Activated CD4-positive, alpha-beta T cell treated with anti-CD3 and anti-CD28 coated beads, Interleukin-10, Interleukin-2, amounts not matched to agents 100 ng/mL and 50 ng/mL, durations not matched to agents 16 hours and 8 hours (primary cell): Measurements from ENCODE around the gene TMEM217.

ENCODE experiments used
- DNase-seq: peaks from one replicate; pipeline ENCODE4 v3.0.0-alpha.2; 2020

Gene TMEM217

DNA sequence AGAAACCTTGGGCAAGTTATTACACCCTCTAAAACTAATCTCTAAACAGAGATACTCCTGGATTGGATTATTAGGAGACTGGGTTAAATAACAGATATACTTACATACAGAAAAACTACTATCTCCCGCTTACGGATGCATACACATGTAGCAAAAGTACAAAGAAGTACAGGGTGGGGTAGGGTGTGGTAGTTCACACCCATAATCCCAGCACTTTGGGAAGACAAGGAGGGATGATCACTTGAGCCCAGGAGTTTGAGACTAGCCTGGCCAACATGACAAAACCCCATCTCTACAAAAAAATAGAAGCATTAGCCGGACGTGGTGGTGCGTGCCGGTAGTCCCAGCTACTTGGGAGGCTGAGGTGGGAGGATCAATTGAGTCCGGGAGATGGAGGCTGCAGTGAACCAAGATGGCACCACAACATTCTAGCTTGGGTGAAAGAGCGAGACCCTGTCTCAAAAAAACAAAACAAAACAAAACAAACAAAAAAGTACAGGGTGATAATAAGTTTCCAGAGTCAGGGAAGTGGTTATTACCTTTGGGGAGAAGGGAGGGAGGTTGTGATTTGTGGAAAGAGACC is 79.9 kb downstream of the TMEM217 start:
- DNase-seq, result no peak

GRCh38 chr6:37177077-37177934 is 80.6 kb downstream of the TMEM217 start:
- no peak for DNase-seq

DNA sequence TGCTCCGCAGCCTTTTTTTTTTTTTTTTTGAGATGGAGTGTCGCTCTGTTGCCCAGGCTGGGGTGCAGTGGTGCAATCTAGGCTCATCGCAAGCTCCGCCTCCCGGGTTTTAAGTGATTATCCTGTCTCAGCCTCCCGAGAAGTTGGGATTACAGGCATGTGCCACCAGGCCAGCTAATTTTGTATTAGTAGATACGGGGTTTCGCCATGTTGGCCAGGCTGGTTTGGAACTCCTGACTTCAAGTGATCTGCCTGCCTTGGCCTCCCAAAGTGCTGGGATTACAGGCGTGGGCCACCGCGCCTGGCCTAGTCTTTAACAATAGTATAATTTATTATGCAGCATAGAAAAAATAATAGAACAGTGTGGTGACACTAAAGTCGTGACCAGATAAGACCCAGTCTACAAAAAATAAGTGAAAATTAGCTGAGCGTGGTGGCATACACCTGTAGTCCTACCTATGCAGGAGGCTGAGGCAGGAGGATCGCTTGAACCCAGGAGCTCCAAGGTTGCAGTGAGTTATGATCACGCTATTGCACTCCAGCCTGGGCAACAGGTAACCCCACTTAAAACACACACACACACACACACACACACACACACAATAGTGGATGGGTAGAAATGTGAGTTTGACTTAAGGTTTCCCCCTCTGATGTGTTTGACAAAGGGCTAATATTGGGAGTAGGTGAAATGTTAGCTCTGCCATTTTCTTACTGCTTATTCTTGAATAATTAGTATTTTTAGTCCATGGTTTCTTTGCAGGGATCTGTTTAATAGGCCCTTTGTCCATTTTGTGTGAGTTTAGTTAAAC is 81.5 kb downstream of the TMEM217 start:
- no peak for DNase-seq

- peak; percentile 54 for DNase-seq
Measured at GRCh38 chr6:37175332-37176267, 82.3 kb downstream of the TMEM217 start.

DNA sequence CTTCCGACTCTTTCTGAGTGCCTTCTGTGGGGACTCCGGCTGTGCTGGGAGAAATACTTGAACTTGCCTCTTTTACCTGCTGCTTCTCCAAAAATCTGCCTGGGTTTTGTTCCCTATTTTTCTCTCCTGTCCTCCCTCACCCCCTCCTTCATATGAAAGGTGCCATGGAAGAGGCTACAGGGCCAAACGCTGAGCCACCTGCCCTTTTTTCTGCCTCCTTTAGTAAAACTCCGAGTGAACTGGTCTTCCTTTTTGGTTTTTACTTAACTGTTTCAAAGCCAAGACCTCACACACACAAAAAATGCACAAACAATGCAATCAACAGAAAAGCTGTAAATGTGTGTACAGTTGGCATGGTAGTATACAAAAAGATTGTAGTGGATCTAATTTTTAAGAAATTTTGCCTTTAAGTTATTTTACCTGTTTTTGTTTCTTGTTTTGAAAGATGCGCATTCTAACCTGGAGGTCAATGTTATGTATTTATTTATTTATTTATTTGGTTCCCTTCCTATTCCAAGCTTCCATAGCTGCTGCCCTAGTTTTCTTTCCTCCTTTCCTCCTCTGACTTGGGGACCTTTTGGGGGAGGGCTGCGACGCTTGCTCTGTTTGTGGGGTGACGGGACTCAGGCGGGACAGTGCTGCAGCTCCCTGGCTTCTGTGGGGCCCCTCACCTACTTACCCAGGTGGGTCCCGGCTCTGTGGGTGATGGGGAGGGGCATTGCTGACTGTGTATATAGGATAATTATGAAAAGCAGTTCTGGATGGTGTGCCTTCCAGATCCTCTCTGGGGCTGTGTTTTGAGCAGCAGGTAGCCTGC is 83.2 kb downstream of the TMEM217 start:
- DNase-seq, result no peak

DNA sequence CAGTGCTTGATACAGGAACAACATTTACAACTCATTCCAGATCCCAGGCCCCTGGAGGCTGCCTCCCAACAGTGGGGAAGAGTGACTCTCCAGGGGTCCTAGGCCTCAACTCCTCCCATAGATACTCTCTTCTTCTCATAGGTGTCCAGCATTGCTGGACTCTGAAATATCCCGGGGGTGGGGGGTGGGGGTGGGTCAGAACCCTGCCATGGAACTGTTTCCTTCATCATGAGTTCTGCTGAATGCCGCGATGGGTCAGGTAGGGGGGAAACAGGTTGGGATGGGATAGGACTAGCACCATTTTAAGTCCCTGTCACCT is 83.8 kb downstream of the TMEM217 start:
- no peak for DNase-seq

DNA sequence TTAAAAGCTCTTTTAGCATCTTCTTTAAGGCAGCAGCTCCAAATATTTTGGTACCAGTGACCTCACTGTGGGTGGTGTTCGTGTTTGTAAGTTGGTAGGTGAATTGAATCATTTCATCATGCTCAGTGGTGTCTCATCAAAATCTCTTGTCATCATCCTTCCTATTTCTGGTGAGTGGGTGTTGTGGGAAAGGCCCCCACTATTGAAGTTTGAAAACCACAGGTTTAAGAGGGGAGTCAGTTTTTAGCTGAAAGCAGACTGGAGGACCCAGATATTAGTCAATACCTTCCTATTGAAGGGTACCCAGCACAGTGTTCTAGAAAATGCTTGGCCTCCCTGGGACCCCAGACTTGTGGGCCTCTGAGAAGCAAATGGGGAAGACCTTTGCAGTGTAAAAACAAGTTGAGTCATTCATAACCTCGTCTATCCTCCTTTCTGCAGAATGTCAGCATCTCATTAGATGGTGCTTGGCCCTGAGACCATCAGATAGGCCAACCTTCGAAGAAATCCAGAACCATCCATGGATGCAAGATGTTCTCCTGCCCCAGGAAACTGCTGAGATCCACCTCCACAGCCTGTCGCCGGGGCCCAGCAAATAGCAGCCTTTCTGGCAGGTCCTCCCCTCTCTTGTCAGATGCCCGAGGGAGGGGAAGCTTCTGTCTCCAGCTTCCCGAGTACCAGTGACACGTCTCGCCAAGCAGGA is 84.3 kb downstream of the TMEM217 start:
- DNase-seq, result peak; percentile 65

DNA sequence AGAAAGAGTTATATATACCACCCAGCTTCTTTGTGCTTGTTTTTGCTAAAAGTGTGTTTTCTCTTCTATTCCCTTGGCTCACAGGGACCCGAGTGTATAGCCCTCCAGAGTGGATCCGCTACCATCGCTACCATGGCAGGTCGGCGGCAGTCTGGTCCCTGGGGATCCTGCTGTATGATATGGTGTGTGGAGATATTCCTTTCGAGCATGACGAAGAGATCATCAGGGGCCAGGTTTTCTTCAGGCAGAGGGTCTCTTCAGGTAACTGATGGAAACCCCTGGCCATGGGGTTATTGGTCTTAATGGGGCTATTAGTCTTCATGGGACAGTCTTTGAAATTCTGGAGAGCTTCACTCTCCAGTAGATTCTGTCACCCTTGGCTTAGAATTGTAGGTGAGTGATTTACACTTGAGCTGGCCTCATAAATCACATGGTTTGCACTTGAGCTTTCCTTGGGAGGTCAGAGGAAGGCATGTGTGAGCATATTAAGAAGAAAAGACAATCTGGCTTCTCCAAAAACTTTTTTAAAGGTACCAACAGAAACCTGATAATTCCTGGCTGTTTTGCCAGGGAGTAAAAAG is 84.9 kb downstream of the TMEM217 start:
- no peak for DNase-seq

- DNase-seq, result peak; percentile 95
Measured at GRCh38 chr6:37171970-37172812, 85.8 kb downstream of the TMEM217 start.

DNA sequence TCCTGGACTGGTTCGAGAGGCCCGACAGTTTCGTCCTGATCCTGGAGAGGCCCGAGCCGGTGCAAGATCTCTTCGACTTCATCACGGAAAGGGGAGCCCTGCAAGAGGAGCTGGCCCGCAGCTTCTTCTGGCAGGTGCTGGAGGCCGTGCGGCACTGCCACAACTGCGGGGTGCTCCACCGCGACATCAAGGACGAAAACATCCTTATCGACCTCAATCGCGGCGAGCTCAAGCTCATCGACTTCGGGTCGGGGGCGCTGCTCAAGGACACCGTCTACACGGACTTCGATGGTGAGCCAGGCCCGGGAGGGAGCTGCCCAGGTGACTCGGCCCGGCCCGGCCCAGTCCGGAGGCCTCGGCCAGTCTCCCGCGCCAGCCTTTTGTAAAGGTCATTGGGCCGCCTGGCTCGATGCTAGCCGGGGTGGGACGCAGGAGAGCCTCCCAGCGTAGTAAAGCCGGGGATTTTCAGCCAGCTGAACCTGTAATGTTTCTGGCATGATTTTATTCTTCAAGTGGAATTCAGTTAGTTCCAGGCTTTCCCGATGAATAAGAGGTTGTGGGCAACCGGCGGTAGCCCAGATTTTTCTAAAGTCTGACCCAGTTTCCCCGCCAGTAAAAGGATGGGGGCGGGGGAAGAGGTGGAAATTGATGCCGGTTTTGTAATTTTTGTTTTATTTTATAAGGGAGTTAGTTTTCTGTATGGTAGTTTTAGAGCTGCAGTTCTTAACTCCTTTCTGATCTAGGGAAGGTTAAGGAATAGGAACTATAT is 86.6 kb downstream of the TMEM217 start:
- DNase-seq, result peak; percentile 44

DNA sequence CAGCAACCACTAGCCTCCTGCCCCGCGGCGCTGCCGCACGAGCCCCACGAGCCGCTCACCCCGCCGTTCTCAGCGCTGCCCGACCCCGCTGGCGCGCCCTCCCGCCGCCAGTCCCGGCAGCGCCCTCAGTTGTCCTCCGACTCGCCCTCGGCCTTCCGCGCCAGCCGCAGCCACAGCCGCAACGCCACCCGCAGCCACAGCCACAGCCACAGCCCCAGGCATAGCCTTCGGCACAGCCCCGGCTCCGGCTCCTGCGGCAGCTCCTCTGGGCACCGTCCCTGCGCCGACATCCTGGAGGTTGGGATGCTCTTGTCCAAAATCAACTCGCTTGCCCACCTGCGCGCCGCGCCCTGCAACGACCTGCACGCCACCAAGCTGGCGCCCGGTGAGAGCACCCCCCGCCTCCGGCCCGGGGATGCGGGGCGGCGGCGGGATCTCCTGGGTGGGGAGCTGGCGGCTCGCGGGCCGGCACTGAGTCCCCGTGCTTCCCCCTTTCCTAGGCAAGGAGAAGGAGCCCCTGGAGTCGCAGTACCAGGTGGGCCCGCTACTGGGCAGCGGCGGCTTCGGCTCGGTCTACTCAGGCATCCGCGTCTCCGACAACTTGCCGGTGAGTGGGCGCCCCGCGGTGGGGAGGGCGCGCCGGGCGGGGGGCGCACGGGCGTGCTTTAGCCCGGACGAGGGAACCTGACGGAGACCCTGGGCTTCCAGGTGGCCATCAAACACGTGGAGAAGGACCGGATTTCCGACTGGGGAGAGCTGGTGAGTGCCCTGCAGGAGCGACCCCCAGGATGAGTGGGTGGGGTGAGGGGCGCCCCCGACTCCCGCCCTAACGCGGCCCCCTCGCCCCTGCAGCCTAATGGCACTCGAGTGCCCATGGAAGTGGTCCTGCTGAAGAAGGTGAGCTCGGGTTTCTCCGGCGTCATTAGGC is 87.4 kb downstream of the TMEM217 start:
- DNase-seq, result peak; percentile 56

DNA sequence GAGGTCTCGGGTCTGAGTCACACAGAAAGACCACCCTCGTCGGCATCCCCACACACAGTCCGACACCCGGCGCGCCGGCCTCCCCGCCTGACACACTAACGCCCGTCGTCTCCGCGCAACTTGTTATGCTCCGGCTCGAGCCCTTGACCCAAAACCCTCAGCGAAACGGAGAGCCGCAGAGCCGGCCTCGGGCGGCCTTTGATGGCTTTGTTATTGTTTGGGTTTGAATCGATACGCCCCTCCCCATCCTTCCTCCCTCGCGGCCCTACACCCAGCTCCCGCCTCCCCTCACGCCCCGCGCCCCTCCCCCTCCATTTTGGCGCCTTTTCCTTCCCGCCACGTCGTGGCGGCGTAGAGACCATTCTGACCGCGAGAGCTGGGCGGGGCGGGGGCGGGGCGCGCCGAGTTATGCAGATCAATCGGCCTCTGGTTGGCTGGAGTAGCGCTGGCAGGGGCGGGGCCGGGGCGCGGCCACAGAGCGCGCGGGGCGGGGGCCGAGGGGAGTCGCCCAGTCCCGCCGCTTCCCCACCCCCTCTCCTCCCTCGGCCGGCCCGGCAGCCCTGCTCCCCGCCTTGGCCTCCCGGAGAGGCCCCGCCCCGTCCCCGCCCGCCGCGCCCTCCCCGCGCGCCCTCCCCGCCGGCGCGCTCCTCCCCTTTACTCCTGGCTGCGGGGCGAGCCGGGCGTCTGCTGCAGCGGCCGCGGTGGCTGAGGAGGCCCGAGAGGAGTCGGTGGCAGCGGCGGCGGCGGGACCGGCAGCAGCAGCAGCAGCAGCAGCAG is 88.3 kb downstream of the TMEM217 start, which contains the start of gene PIM1:
PIM1 (plus strand) TSS at position 657 of the 777 bp plus-strand sequence. CDS start 424 bp downstream, outside the sequence.
- peak; percentile 100 for DNase-seq

GRCh38 chr6:37168811-37169495 is 89.0 kb downstream of the TMEM217 start:
- no peak for DNase-seq

- DNase-seq, result no peak
Measured at GRCh38 chr6:37168163-37168758, 89.7 kb downstream of the TMEM217 start.

DNA sequence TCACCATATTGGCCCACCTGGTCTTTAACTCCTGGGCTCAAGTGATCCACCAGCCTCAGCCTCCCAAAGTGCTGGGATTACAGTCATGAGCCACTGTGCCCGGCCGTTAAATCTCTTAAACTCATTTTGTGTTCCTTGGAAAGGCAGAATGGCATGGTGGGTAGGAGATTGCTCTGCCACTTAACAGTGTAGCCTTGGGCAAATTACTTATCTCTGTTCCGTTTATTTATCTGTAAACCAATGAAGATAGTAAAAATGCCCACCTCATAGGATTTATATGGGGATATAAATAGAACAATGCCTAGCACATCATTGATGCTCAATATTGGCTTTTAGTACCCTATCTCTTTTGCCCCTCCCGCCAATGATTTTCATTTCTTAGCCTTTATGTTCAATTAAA is 95.2 kb downstream of the TMEM217 start:
- no peak for DNase-seq
